IPS-15b (cell line): Measurements from ENCODE around the gene PEX1.
"Not testable (repeated sequence)": the region's sequence is repeated elsewhere in the genome, so short reads cannot be mapped to it uniquely, and the experiment has no call there.

Experiments used
- H3K27me3 ChIP-seq: one replicate; pipeline ENCODE4 v1.6.1; 2013; ENCODE audit warnings: low read length; ENCODE audit not compliant: control insufficient read depth, insufficient read depth
- H3K36me3 ChIP-seq: one replicate; pipeline ENCODE4 v1.6.1; 2013; ENCODE audit warnings: low read length; ENCODE audit not compliant: control insufficient read depth, insufficient read depth
- H3K4me1 ChIP-seq: one replicate; pipeline ENCODE4 v1.6.1; 2013; ENCODE audit warnings: mild to moderate bottlenecking, low read length; ENCODE audit not compliant: control insufficient read depth, insufficient read depth
- H3K4me3 ChIP-seq: one replicate; pipeline ENCODE4 v1.5.1; 2013; ENCODE audit warnings: low read depth, low read length
- H3K9ac ChIP-seq: one replicate; pipeline ENCODE4 v1.6.1; 2013; ENCODE audit warnings: low read depth, mild to moderate bottlenecking, low read length
- H3K9me3 ChIP-seq: one replicate; pipeline ENCODE4 v1.6.1; 2013; ENCODE audit warnings: mild to moderate bottlenecking, low read length; ENCODE audit not compliant: control insufficient read depth, insufficient read depth

PEX1 gene

DNA sequence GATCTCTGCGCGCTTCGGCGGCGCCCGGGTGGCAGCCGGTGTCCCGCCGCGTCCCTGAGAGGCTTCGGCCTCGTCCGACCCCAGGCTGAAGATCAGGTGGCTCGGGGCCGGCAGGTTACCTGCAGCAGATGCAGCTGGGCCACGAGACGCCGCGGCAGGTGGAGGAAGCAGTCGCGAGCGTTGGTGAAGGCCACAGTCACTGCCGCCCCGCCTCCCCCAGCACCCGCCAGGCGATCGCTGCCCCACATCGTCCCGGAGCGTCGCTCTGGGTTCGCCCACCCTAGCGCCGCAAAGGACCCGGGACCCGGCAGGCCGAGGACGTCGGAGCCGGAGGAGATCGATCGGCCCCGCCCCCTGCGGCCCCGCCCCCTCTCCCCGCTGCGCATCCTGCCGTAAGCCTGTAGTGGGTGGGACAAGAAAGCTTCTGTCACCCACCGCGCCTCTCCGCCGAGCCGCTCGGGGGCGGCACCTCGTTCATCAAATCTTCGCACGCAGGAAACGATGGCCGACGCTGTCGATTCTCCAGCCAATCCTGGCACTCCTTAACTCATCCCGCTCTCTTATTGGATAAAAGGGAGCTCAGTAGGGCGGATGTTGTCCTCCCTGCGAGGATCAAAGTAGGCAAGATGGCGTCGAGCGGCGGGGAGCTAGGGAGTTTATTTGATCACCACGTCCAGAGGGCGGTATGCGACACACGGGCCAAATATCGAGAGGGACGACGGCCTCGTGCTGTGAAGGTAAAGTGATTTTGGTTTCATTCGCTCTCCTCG lies at the start of gene PEX1, which contains the start of gene RBM48:
TSS of gene PEX1 (minus strand) at position 333 of the 770 bp plus-strand sequence. CDS start at position 248, 85 bp downstream.
TSS of gene RBM48 (plus strand) at position 608 of the 770 bp plus-strand sequence. CDS start at position 627, 19 bp downstream.
- no peaks in the 10 kb centered on the region for H3K36me3 ChIP-seq
- H3K4me1 ChIP-seq, result no peaks in the 10 kb centered on the region
- no peaks in the 10 kb centered on the region for H3K27me3 ChIP-seq
- peak within 1 kb of the TSS; percentile 80 for H3K9ac ChIP-seq
- H3K9me3 ChIP-seq, result no peaks in the 10 kb centered on the region
- peak within 1 kb of the TSS; percentile 92 for H3K4me3 ChIP-seq

DNA sequence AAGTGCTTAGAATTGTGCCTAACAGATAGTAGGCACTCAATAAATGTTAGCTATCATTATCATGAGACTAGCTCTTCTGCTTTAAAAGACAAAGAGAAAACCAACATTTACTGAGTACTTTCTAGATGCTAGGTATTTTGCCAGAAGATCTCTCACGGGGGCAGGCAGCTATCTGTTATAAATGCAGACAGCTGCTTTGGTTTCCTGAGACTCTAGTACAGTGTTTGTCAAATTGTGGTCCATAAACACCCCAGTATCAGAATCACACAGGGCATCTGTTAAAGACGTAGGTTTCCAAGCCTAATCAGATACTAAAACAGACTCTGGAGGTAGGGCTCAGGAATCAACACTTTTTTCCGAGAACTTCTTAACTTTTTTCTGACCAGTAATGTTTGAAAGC lies 48.0 kb upstream of the PEX1 start:
- peaks cover 9% of the 10 kb centered on the region for H3K36me3 ChIP-seq
- no peak overlapping the region for H3K9ac ChIP-seq
- H3K9me3 ChIP-seq, result no peaks in the 10 kb centered on the region
- H3K4me1 ChIP-seq, result no peaks in the 10 kb centered on the region
- H3K4me3 ChIP-seq, result no peak overlapping the region
- H3K27me3 ChIP-seq, result no peaks in the 10 kb centered on the region

DNA sequence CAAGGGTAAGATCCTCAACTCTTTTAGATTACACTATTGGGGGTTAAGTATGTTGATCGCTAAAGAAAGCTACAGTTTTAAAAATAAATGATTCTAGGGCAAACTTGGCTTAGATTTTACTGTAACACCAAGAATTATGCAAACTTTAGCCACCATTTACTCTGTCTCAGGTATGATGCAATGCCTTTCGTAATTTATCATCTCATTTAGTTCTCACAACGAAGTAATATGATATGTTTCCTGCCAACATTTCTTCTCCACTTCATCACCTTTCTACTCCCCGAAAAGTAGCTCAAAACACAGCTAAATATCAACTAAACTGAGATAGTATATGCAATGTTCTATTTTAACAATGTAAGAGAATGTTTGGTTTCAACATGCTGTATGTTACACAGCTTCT lies 40.8 kb upstream of the PEX1 start:
- Histone ChIP-seq H3K4me3 (no peak overlapping the region), H3K9ac (no peak overlapping the region), H3K27me3 (no peaks in the 10 kb centered on the region), H3K4me1 (no peaks in the 10 kb centered on the region), H3K36me3 (peaks cover 5% of the 10 kb centered on the region), H3K9me3 (no peaks in the 10 kb centered on the region)

DNA sequence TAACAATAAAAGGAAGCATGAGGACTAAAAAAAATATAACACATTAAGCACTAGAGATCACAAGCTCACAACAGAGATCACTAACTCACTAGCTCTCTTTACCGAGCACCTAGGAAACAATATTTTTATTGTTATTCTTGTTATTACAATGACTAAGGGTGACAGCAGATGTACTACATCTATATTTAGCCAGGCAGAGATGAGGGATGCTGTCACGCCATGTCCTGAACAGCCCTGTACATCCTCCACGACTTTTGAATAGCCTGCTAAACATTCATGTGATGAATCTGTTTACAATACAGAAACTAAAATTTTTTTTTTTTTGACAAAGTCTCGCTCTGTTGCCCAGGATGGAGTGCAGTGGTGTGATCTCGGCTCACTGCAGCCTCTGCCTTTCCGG lies 39.1 kb upstream of the PEX1 start:
- no peaks in the 10 kb centered on the region for H3K4me1 ChIP-seq
- H3K27me3 ChIP-seq, result no peaks in the 10 kb centered on the region
- no peaks in the 10 kb centered on the region for H3K9me3 ChIP-seq
- no peak overlapping the region for H3K9ac ChIP-seq
- peaks cover 5% of the 10 kb centered on the region for H3K36me3 ChIP-seq
- no peak overlapping the region for H3K4me3 ChIP-seq

DNA sequence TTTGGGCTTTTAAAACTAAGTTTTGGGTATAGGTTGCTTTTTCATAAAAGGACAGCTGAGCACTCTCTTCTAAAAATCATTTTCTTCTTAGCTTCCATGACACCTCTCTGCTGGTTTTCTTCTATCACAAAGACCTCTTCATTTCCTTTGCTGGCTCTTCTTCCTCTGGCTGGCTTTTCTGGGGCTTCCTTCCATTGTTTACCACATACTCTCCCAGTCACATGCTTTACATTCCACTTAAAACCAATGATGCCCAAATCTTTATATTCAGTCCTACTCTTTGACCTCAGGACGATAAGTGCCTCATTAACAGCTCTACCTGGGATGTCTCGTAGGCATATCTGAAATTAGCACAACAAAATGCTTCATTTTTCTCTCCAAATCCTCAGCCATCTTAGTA lies 35.0 kb upstream of the PEX1 start:
- H3K36me3 ChIP-seq, result peaks cover 3% of the 10 kb centered on the region
- H3K9ac ChIP-seq, result no peak overlapping the region
- H3K27me3 ChIP-seq, result no peaks in the 10 kb centered on the region
- no peak overlapping the region for H3K4me3 ChIP-seq
- H3K4me1 ChIP-seq, result no peaks in the 10 kb centered on the region
- H3K9me3 ChIP-seq, result no peaks in the 10 kb centered on the region

DNA sequence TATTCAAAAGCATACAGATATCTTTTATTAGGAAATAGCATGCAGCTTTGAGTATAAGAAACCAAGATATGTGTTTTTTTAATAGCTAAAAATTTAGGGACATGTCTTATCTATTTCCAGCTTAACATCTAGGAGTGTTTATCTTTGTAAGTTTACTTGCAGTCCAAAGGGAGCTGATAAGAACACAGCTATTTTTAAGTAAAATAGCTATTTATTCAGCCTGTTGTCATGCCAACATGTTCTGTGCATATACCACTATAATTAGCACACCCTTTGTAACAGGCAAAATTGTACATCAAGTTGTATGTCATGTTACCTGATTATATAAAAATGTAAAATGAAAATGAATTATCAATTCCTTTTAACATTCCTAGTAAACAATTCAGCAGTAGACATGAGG lies 32.3 kb upstream of the PEX1 start:
- H3K9ac ChIP-seq, result no peak overlapping the region
- no peaks in the 10 kb centered on the region for H3K9me3 ChIP-seq
- no peaks in the 10 kb centered on the region for H3K36me3 ChIP-seq

DNA sequence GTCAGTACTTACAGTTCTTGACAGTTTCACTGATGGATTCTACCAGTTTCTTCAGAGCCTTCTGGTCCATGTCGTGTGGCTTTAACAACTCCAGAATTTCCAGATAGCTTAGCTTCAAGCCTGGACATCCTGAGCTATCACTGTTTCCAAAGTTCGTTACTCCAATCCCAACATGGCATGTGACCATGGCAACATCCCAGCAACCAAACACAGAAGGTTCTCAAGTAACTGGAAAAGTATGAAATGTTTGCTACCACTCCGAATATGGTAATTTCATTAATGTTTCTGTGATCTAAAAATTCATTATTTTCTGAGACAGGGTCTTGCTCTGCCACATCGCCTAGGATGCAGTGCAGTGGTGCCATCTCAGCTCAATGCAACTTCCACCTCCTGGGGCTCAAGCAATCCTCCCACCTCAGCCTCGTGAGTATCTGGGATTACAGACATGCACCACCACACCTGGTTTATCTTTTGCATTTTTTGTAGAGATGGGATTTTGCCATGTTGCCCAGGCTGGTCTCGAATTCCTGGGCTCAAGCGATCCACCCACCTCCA lies 29.6 kb upstream of the PEX1 start:
- H3K4me3 ChIP-seq, result no peak overlapping the region
- no peak overlapping the region for H3K9ac ChIP-seq
- no peaks in the 10 kb centered on the region for H3K27me3 ChIP-seq
- H3K36me3 ChIP-seq, result no peaks in the 10 kb centered on the region
- H3K4me1 ChIP-seq, result no peaks in the 10 kb centered on the region
- H3K9me3 ChIP-seq, result no peaks in the 10 kb centered on the region

More for the DNA sequence above, 32.3 kb upstream of the PEX1 start:
- Histone ChIP-seq H3K27me3 (no peaks in the 10 kb centered on the region), H3K4me1 (no peaks in the 10 kb centered on the region), H3K4me3 (no peak overlapping the region)

DNA sequence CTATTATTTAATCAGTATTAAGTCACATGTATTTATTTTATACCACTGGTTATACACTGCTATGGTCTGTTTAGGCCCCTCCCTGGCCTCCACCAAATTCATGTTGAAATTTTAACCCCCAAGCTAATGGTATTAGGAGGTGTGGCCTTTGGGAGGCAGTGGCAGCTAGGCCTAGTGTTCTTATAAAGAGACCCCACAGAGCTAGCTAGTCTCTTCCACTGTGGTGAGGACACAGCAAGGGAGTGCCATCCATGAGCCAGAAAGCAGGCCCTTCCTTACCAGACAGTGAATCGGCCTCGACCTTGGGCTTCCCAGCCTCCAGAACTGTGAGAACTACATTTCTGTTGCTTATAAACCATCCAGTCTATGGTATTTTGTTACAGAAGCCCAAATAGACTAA lies 28.9 kb upstream of the PEX1 start:
- Histone ChIP-seq H3K36me3 (no peaks in the 10 kb centered on the region), H3K27me3 (no peaks in the 10 kb centered on the region), H3K4me3 (no peak overlapping the region), H3K4me1 (no peaks in the 10 kb centered on the region), H3K9ac (no peak overlapping the region), H3K9me3 (no peaks in the 10 kb centered on the region)

DNA sequence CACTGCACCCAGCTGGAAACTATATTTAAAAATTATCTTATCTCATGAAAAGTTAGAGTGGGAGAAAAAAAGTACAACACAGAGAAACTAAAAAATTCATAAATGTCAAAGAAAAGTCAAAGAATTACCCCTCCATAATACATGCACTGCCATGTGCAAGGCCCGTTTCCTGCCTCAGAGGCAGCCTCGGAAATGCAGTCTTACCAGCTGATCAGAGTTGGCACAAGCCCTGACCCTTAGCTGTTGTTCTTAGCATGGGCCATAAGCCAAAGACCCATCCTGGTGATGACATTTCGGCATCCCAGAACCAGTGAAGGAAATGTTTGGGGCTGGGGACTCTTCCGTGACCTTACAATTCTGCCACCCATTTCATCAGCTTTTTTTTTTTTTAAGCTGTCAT lies 21.9 kb upstream of the PEX1 start:
- Histone ChIP-seq H3K9ac (no peak overlapping the region), H3K9me3 (no peaks in the 10 kb centered on the region), H3K36me3 (no peaks in the 10 kb centered on the region), H3K4me3 (no peak overlapping the region), H3K4me1 (no peaks in the 10 kb centered on the region), H3K27me3 (no peaks in the 10 kb centered on the region)

DNA sequence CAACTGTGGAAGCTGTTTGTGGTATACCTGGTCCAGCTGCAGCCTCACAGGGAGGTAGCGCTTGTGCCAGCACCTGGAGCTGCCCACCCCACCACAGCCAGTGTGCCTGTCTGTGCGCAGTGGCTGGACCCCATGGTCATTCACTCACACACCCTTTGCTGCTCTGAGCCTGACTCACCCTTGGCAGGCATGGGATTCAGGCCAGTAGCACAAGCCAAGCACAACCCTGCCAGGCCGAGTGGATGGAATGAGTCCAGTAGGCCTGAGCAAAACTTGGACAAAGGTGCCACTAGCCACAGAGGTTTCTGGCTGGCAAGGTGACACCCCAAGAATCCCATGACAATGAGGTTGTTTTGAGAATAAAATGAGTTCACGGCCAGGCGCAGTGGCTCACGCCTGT lies 19.3 kb upstream of the PEX1 start:
- no peaks in the 10 kb centered on the region for H3K27me3 ChIP-seq
- no peak overlapping the region for H3K4me3 ChIP-seq
- H3K36me3 ChIP-seq, result no peaks in the 10 kb centered on the region
- no peaks in the 10 kb centered on the region for H3K4me1 ChIP-seq
- H3K9me3 ChIP-seq, result no peaks in the 10 kb centered on the region
- no peak overlapping the region for H3K9ac ChIP-seq

DNA sequence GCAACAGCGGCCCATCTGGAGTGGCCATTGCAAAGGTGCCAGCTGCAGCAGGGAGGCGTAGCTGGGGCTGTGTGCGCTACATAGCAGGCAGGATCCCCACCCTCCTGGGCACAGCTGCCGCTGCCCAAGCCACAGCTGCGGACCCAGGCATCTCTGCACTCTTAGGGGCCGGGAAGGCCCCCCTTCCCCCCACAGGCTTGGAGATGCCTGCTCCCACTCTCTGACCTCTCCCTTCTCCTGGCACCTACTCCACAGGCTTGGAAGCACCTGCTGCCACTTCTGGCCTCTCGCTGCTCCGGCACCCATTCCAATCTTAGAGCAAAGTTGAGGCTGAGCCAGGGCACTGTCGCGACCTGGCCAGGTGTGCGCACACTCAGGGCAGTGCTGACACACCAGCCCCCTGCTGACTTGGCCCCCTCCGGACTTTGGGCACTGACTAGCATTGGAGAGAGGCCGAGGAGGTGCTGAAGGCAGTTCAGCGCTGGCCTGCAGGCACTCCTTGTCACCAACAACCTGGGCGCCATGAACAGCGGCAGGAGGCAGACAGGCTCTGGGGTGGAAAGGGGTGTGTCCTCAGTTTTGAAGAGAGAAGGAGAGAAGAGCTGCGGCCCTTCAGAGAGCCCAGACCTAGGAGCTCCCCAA lies 18.7 kb upstream of the PEX1 start:
- no peaks in the 10 kb centered on the region for H3K4me1 ChIP-seq
- H3K9ac ChIP-seq, result no peak overlapping the region
- no peaks in the 10 kb centered on the region for H3K36me3 ChIP-seq

DNA sequence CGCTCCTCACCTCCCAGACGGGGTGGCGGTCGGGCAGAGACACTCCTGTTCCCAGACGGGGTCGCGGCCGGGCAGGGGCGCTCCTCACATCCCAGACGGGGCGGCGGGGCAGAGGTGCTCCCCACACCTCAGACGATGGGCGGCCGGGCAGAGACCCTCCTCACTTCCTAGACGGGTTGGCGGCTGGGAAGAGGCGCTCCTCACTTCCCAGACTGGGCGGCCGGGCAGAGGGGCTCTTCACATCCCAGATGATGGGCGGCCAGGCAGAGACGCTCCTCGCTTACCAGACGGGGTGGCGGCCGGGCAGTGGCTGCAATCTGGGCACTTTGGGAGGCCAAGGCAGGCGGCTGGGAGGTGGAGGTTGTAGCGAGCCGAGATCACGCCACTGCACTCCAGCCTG lies 16.8 kb upstream of the PEX1 start:
- H3K9me3 ChIP-seq, H3K4me1 ChIP-seq, H3K27me3 ChIP-seq, H3K4me3 ChIP-seq, H3K36me3 ChIP-seq, H3K9ac ChIP-seq: not testable (repeated sequence)

More for the DNA sequence above, 18.7 kb upstream of the PEX1 start:
- H3K9me3 ChIP-seq, result no peaks in the 10 kb centered on the region
- no peaks in the 10 kb centered on the region for H3K27me3 ChIP-seq
- no peak overlapping the region for H3K4me3 ChIP-seq
